ENCODE measurements around the gene C1orf50.

DNA sequence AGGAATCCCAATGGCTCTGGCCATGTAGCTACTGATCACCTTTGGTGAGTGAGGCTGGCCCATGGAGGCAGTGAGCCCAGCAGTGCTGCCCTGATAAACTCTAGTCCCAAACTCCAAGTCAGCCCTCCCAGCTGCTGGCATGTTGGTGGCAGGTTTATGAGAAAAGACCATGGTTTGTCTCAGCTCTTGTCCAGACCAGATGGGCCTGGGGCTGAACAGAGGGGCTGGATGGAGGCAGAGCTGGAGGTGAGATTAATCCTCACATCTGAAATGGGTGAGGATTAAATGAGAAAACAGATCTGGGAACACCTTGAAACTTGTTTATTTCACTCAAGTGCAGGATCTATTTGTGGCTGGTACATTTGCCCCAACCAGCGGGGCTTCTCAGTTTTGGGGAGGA is 21.0 kb downstream of the C1orf50 start:
- no peak for TF ChIP-seq CTCF (conservative IDR thresholded peaks at IDR 0.05; ENCODE audit: low read depth, low read length)
- TF ChIP-seq, protein P1, sequence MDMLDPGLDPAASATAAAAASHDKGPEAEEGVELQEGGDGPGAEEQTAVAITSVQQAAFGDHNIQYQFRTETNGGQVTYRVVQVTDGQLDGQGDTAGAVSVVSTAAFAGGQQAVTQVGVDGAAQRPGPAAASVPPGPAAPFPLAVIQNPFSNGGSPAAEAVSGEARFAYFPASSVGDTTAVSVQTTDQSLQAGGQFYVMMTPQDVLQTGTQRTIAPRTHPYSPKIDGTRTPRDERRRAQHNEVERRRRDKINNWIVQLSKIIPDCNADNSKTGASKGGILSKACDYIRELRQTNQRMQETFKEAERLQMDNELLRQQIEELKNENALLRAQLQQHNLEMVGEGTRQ (IDR thresholded peaks at IDR 0.05; ENCODE audit: low read depth, low read length), result no peak
- TF ChIP-seq RCOR1 (IDR thresholded peaks at IDR 0.05; ENCODE audit: insufficient replicate concordance, low read length), result no peak
- TF ChIP-seq RFX5 (IDR thresholded peaks at IDR 0.05; ENCODE audit: low read depth, low read length), result no peak
- no peak for TF ChIP-seq RAD21 (IDR thresholded peaks at IDR 0.05; ENCODE audit: low read length)
- no peak for TF ChIP-seq SMC3 (IDR thresholded peaks at IDR 0.05; ENCODE audit: low read depth, low read length)
- no peak for TF ChIP-seq BHLHE40 (IDR thresholded peaks at IDR 0.05; ENCODE audit: low read depth, low read length)
- TF ChIP-seq MXI1 (IDR thresholded peaks at IDR 0.05; ENCODE audit: borderline replicate concordance, low read depth, low read length), result no peak
- TF ChIP-seq CHD1 (IDR thresholded peaks at IDR 0.05; ENCODE audit: low read depth, low read length), result no peak
- TF ChIP-seq MAFK (IDR thresholded peaks at IDR 0.05; ENCODE audit: low read depth, low read length), result no peak
- no peak for TF ChIP-seq POLR2A (IDR thresholded peaks at IDR 0.05; ENCODE audit: low read depth, low read length)
- no peak for TF ChIP-seq NFE2L2 (IDR thresholded peaks at IDR 0.05; ENCODE audit: low read depth, low read length)
